ENCODE data around the gene CCDC137. TPM values are rescaled to one million over a fixed set of nuclear protein-coding genes. Genes with fewer than 3 reads are reported as not detected.

CCDC137 gene
- total RNA-seq, 2 donors from 2014 or later: 13.7 to 41.1 TPM

DNA sequence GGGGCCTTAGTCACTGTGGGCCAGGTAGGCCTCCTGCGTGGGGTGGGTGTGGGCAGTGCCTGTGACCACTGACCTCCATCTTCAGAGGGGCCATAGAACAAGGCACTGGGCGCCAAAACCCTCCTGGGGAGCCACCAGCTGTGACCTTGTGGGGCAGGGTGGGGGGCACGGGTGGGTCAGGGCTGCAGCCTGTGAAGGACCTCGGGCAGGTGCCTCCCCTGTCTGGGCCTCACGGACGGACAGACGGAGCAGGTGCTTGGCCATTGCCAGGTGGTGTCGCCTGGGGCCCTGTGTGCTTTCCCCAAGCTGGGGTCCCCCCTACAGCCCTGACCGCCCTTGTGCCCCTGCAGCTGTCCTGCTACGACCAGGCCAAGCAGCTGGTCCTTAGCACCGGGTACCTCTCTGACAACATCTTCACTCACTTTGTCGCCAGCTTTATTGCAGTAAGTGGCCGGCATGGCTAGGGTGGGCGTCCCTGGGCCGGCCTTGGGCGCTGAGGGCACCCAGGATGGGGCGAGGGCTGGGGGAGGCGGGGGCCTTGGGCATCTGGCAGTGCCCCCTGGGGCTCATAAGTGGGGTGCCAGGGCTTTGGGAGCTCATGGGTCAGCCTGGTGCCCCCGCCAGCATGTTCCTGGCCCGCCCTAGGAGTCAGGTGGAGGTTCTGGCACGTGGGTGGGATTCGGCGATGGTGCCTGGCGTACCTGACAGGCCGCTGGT is 50.7 kb downstream of the CCDC137 start:
- Histone ChIP-seq H3K27ac (no peak overlapping the region), H3K36me3 (no peaks in the 10 kb centered on the region), H3K4me3 (no peak overlapping the region), H3K9me3 (no peaks in the 10 kb centered on the region), H3K27me3 (no peaks in the 10 kb centered on the region), H3K4me1 (peaks cover 17% of the 10 kb centered on the region), H3K9ac (ENCODE audit: low read depth in 2 of 2, low read length in 2 of 2) (no peak overlapping the region)
- intact Hi-C loops (cut with DNase I): no loop called here
- no peak for DNase-seq
- TF ChIP-seq CTCF (IDR thresholded peaks at IDR 0.05): no peak

DNA sequence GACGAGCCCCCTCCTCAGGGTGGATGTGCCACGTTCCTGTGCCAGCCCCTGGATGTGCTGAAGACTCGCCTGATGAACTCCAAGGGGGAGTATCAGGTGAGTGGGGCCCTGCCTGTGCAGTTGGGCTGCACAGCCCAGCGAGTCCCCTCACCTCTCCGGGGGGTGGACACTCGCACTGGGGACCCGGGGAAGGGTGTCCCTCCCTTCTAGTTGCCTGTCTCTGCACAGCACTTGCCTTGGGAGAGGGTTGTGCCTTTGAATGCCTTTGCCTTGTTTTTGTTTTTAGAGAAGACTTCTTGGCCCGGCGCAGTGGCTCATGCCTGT is 51.2 kb downstream of the CCDC137 start:
- H3K4me3 ChIP-seq: no peak overlapping the region
- peaks cover 20% of the 10 kb centered on the region for H3K4me1 ChIP-seq
- no peak for TF ChIP-seq CTCF (IDR thresholded peaks at IDR 0.05)
- no peak overlapping the region for H3K9ac ChIP-seq (ENCODE audit: low read depth in 2 of 2, low read length in 2 of 2)
- no peak overlapping the region for H3K27ac ChIP-seq
- intact Hi-C loops (cut with DNase I): no loop called here
- H3K9me3 ChIP-seq: no peaks in the 10 kb centered on the region
- H3K27me3 ChIP-seq: no peaks in the 10 kb centered on the region
- no peak for DNase-seq
- no peaks in the 10 kb centered on the region for H3K36me3 ChIP-seq

GRCh38 chr17:81719410-81720266 is 53.1 kb downstream of the CCDC137 start:
- Histone ChIP-seq H3K36me3 (no peaks in the 10 kb centered on the region), H3K9me3 (no peaks in the 10 kb centered on the region), H3K27ac (no peak overlapping the region), H3K27me3 (no peaks in the 10 kb centered on the region), H3K4me1 (peaks cover 14% of the 10 kb centered on the region), H3K4me3 (no peak overlapping the region), H3K9ac (ENCODE audit: low read depth in 2 of 2, low read length in 2 of 2) (no peak overlapping the region)
- intact Hi-C loops (cut with DNase I): no loop called here
- DNase-seq: no peak
- no peak for TF ChIP-seq CTCF (IDR thresholded peaks at IDR 0.05)

DNA sequence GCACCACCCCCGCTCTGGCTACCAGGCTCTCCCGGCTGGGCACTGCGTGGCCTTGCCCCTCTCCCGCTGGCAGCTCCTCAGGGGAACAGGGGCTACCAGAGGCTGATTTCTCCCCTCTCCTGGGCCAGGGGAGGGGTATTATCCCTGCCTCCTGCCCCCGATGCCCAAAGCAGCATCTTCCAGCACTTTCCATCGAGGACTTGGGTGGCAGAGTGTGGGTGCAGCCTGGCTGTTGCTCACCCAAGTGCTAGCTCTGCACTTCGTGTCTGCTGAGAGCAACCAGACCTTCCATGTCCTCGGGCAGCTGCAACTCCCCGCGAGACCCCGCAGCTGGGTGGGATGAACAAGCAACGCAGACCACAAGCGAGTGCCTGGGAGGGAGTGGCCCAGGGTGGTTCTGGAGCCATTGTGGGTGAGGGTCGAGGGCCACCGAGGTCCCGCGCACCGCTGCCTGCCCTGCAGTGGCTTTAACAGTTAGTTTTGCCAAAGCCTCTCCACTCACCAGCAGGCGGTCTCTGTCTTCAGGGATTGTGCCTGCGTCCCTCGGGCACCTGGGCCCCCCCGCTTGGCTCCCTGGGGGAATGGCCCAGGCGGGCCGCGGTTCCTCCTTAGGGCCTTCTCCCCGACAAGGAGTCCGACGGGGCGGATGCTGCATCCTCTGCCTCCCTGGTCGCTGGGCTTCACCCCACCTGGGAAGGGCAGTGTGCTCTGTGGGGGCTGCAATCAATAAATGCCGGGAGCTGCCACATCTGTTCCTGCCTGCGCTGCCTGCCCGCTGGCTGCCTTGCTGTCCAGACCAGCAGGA is 53.9 kb downstream of the CCDC137 start:
- no peak for TF ChIP-seq CTCF (IDR thresholded peaks at IDR 0.05)
- DNase-seq: no peak
- no peaks in the 10 kb centered on the region for H3K36me3 ChIP-seq
- H3K27ac ChIP-seq: no peak overlapping the region
- H3K9me3 ChIP-seq: no peaks in the 10 kb centered on the region
- intact Hi-C loops (cut with DNase I): no loop called here
- H3K4me3 ChIP-seq: no peak overlapping the region
- peaks cover 14% of the 10 kb centered on the region for H3K4me1 ChIP-seq
- no peaks in the 10 kb centered on the region for H3K27me3 ChIP-seq
- no peak overlapping the region for H3K9ac ChIP-seq (ENCODE audit: low read depth in 2 of 2, low read length in 2 of 2)
